ENCODE data around the gene CDH2.

The CDH2 gene

DNA sequence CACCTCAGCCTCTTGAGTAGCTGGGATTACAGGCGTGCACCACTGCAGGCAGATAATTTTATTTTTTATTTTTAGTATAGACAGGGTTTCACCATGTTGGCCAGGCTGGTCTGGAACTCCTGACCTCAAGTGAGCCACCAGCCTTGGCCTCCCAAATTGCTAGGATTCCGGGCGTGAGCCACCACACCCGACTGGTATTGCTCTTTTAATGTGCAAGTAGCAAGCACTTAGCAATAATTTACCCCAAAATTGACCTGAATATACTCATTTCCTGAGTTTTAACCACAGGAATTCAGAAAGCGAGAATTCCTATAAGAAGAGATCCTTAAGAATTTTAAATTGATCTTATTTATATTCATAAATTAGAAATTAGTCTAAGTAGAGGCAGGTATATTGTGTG lies 169.1 kb downstream of the CDH2 start:
- Mint-ChIP-seq H3K9me3 (peaks cover 7% of the 10 kb centered on the region), H3K27ac (no peak overlapping the region), H3K4me1 (ENCODE audit: low read depth) (no peaks in the 10 kb centered on the region), H3K27me3 (ENCODE audit: low read depth) (no peaks in the 10 kb centered on the region), H3K36me3 (ENCODE audit: low read depth) (no peaks in the 10 kb centered on the region), H3K4me3 (no peak overlapping the region)

- Mint-ChIP-seq H3K9me3 (peaks cover 11% of the 10 kb centered on the region), H3K27ac (no peak overlapping the region), H3K4me3 (no peak overlapping the region), H3K4me1 (ENCODE audit: low read depth) (no peaks in the 10 kb centered on the region), H3K36me3 (ENCODE audit: low read depth) (no peaks in the 10 kb centered on the region), H3K27me3 (ENCODE audit: low read depth) (no peaks in the 10 kb centered on the region)
Measured at GRCh38 chr18:28005164-28005563, 171.8 kb downstream of the CDH2 start.

GRCh38 chr18:28004606-28005005 lies 172.3 kb downstream of the CDH2 start:
- no peaks in the 10 kb centered on the region for H3K36me3 Mint-ChIP-seq (ENCODE audit: low read depth)
- peaks cover 11% of the 10 kb centered on the region for H3K9me3 Mint-ChIP-seq
- no peak overlapping the region for H3K4me3 Mint-ChIP-seq
- no peaks in the 10 kb centered on the region for H3K27me3 Mint-ChIP-seq (ENCODE audit: low read depth)
- no peaks in the 10 kb centered on the region for H3K4me1 Mint-ChIP-seq (ENCODE audit: low read depth)
- H3K27ac Mint-ChIP-seq, result no peak overlapping the region

DNA sequence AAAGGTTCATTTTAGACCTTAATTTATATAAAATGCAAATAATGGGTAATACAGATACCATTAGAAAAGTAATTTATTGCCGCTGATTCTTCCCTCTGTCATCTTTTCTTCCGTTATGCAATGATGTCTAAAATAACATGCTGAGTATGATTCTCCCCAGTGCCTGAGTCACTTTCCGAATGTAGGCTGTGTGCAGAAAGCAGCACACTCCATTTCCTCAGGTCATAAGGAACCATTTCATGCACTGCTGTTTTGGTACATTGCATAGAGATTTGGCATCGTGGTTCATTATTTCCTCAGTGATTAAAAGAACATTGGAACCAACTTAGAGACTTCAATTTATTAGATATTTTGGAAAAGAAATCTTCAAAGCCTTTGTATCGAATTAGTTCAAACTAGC lies 173.5 kb downstream of the CDH2 start:
- Mint-ChIP-seq H3K27ac (no peak overlapping the region), H3K4me1 (ENCODE audit: low read depth) (no peaks in the 10 kb centered on the region), H3K27me3 (ENCODE audit: low read depth) (no peaks in the 10 kb centered on the region), H3K36me3 (ENCODE audit: low read depth) (peaks cover 2% of the 10 kb centered on the region), H3K9me3 (peaks cover 15% of the 10 kb centered on the region), H3K4me3 (no peak overlapping the region)

- H3K4me3 Mint-ChIP-seq, result no peak overlapping the region
- H3K27me3 Mint-ChIP-seq (ENCODE audit: low read depth), result no peaks in the 10 kb centered on the region
- peaks cover 18% of the 10 kb centered on the region for H3K9me3 Mint-ChIP-seq
- H3K36me3 Mint-ChIP-seq (ENCODE audit: low read depth), result peaks cover 2% of the 10 kb centered on the region
- no peak overlapping the region for H3K27ac Mint-ChIP-seq
- H3K4me1 Mint-ChIP-seq (ENCODE audit: low read depth), result no peaks in the 10 kb centered on the region
Measured at GRCh38 chr18:28002841-28003240, 174.1 kb downstream of the CDH2 start.

DNA sequence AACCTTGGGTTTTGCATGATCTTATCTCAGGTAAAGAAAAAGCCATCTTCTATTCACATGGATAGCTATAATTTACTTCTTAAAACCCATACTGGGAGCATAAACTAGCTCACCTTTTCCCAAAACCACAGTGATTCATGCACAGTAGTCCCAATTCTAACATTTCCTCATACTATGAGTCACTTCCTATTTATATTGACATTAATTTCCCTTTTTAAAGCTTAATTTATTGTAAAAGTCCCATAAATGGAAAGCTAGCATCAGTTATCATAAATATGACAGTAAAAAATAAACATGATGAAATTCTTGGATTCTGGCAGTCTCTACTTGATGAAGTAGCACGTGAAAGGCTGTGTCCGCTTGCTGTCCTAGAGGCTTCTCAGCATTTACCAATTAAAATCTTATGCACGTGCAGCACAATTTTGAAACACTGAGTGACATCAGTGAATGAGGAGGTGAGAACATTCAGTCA lies 180.1 kb downstream of the CDH2 start:
- Mint-ChIP-seq H3K27me3 (ENCODE audit: low read depth) (no peaks in the 10 kb centered on the region), H3K4me3 (no peak overlapping the region), H3K9me3 (peaks cover 14% of the 10 kb centered on the region), H3K36me3 (ENCODE audit: low read depth) (peaks cover 2% of the 10 kb centered on the region), H3K4me1 (ENCODE audit: low read depth) (no peaks in the 10 kb centered on the region), H3K27ac (no peak overlapping the region)

- peaks cover 15% of the 10 kb centered on the region for H3K9me3 Mint-ChIP-seq
- no peak overlapping the region for H3K4me3 Mint-ChIP-seq
- no peaks in the 10 kb centered on the region for H3K4me1 Mint-ChIP-seq (ENCODE audit: low read depth)
- no peaks in the 10 kb centered on the region for H3K27me3 Mint-ChIP-seq (ENCODE audit: low read depth)
- peaks cover 2% of the 10 kb centered on the region for H3K36me3 Mint-ChIP-seq (ENCODE audit: low read depth)
- H3K27ac Mint-ChIP-seq, result no peak overlapping the region
Measured at GRCh38 chr18:27995770-27996502, 181.0 kb downstream of the CDH2 start.

- peaks cover 15% of the 10 kb centered on the region for H3K9me3 Mint-ChIP-seq
Measured at GRCh38 chr18:27994571-27994970, 182.4 kb downstream of the CDH2 start.

GRCh38 chr18:27991391-27991790 lies 185.5 kb downstream of the CDH2 start:
- peaks cover 8% of the 10 kb centered on the region for H3K9me3 Mint-ChIP-seq
- H3K4me1 Mint-ChIP-seq (ENCODE audit: low read depth), result no peaks in the 10 kb centered on the region
- H3K4me3 Mint-ChIP-seq, result no peak overlapping the region
- H3K27ac Mint-ChIP-seq, result no peak overlapping the region
- H3K36me3 Mint-ChIP-seq (ENCODE audit: low read depth), result no peaks in the 10 kb centered on the region
- no peaks in the 10 kb centered on the region for H3K27me3 Mint-ChIP-seq (ENCODE audit: low read depth)

More at GRCh38 chr18:27994571-27994970, 182.4 kb downstream of the CDH2 start:
- Mint-ChIP-seq H3K27ac (no peak overlapping the region), H3K4me3 (no peak overlapping the region), H3K27me3 (ENCODE audit: low read depth) (no peaks in the 10 kb centered on the region), H3K4me1 (ENCODE audit: low read depth) (no peaks in the 10 kb centered on the region), H3K36me3 (ENCODE audit: low read depth) (peaks cover 2% of the 10 kb centered on the region)

DNA sequence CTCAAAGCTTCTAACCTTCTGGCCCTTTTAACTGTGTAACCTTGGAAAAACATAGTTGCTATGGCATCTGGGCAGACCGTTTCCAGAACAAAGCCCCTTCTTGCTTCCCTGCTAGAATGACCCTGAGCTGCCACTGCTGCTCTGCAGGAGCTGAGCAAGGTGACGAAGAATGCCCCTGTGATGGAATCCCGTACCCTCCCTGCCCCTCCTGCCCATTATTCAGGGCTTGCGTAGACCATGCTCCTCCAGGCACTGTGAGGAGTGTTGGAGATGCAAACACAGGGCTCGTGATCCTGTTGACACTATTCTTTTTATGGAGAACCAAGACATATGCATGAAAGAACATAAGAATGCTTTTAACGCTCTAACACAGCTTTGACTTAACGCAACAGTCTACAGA lies 191.1 kb downstream of the CDH2 start:
- H3K9me3 Mint-ChIP-seq, result peaks cover 8% of the 10 kb centered on the region
- no peak overlapping the region for H3K27ac Mint-ChIP-seq
- H3K27me3 Mint-ChIP-seq (ENCODE audit: low read depth), result no peaks in the 10 kb centered on the region
- no peak overlapping the region for H3K4me3 Mint-ChIP-seq
- no peaks in the 10 kb centered on the region for H3K36me3 Mint-ChIP-seq (ENCODE audit: low read depth)
- H3K4me1 Mint-ChIP-seq (ENCODE audit: low read depth), result no peaks in the 10 kb centered on the region

GRCh38 chr18:27983780-27984179 lies 193.2 kb downstream of the CDH2 start:
- no peaks in the 10 kb centered on the region for H3K27me3 Mint-ChIP-seq (ENCODE audit: low read depth)
- H3K27ac Mint-ChIP-seq, result no peak overlapping the region
- no peaks in the 10 kb centered on the region for H3K36me3 Mint-ChIP-seq (ENCODE audit: low read depth)
- peaks cover 15% of the 10 kb centered on the region for H3K9me3 Mint-ChIP-seq
- no peak overlapping the region for H3K4me3 Mint-ChIP-seq
- no peaks in the 10 kb centered on the region for H3K4me1 Mint-ChIP-seq (ENCODE audit: low read depth)

DNA sequence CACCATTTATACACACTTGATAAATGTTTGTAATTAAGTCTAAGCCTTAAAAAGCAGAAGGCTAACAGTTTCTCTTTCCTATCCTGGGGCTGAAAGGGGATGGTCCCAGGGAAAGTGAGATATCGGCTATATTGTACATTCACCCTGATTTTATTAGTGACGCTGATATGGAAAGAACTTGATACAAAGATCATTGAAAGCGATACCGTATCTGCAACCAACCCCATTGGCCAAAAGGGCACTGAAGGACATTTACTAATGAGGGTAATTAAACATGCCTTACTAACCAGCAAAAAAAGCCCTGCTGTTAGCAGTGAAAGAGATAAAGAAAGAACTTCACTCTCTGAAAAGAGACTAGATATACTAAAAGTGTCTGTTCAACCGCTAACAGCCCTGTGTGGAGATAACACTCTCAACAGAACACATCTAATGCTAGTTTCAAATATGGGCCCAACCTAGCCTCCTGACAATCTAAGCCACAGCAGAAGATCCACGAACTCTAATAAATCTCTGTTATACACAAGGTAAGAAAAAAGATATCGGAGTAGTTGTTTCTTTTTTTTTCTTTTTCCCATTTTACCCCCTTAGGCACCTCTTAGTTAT lies 200.0 kb downstream of the CDH2 start:
- Mint-ChIP-seq H3K36me3 (ENCODE audit: low read depth) (no peaks in the 10 kb centered on the region), H3K27ac (no peak overlapping the region), H3K27me3 (ENCODE audit: low read depth) (no peaks in the 10 kb centered on the region), H3K4me3 (no peak overlapping the region), H3K4me1 (ENCODE audit: low read depth) (no peaks in the 10 kb centered on the region), H3K9me3 (peaks cover 11% of the 10 kb centered on the region)

DNA sequence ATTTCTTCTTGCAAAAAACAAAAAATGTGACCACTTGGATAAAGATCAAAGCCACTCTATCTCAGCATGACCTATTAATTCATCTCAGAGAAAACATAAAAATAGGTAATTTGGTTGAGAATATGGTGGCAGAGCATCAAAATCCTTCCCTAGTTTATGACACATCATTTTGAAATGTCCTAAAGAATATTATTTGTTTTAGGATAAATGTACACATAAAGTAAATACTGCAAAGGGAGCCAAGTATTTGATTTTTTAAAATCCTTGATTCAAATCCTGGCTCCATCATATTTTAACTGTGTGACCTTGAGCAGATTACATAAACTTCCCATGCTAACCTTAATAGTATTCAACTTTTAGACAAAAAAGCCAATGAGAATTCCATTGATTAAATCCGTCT lies 206.6 kb downstream of the CDH2 start:
- H3K9me3 Mint-ChIP-seq, result peaks cover 8% of the 10 kb centered on the region
- no peaks in the 10 kb centered on the region for H3K27me3 Mint-ChIP-seq (ENCODE audit: low read depth)
- no peaks in the 10 kb centered on the region for H3K4me1 Mint-ChIP-seq (ENCODE audit: low read depth)
- no peak overlapping the region for H3K4me3 Mint-ChIP-seq
- no peak overlapping the region for H3K27ac Mint-ChIP-seq
- H3K36me3 Mint-ChIP-seq (ENCODE audit: low read depth), result no peaks in the 10 kb centered on the region

GRCh38 chr18:27969206-27969605 lies 207.7 kb downstream of the CDH2 start:
- Mint-ChIP-seq H3K36me3 (ENCODE audit: low read depth) (no peaks in the 10 kb centered on the region), H3K4me1 (ENCODE audit: low read depth) (no peaks in the 10 kb centered on the region)

More at GRCh38 chr18:27969206-27969605, 207.7 kb downstream of the CDH2 start:
- Mint-ChIP-seq H3K27me3 (ENCODE audit: low read depth) (no peaks in the 10 kb centered on the region), H3K9me3 (peaks cover 8% of the 10 kb centered on the region), H3K27ac (no peak overlapping the region), H3K4me3 (no peak overlapping the region)
